ENCODE results near the gene LRFN2. TPM values are rescaled to one million over a fixed set of nuclear protein-coding genes. Genes with fewer than 3 reads are reported as not detected.

Gene LRFN2
- total and polyA plus RNA-seq, 5 donors from 2014 or later: not detected

GRCh38 chr6:40422046-40422445 lies 165.1 kb downstream of the LRFN2 start:
- Histone ChIP-seq H3K27me3 (ENCODE audit: control insufficient read depth, insufficient read depth, low read length) (no peaks in the 10 kb centered on the region), H3K27ac (ENCODE audit: insufficient read depth, low read length, poor library complexity, severe bottlenecking) (no peak overlapping the region), H3K9me3 (ENCODE audit: control insufficient read depth in 2 of 2, low read length in 2 of 2) (no peaks in the 10 kb centered on the region), H3K36me3 (ENCODE audit: control insufficient read depth, insufficient read depth, low read length) (no peaks in the 10 kb centered on the region), H3K4me3 (ENCODE audit: low read depth, low read length) (no peak overlapping the region), H3K4me1 (ENCODE audit: control insufficient read depth, insufficient read depth, low read length, poor library complexity, severe bottlenecking) (no peaks in the 10 kb centered on the region)
- no peak overlapping the region for H3K4me3 Mint-ChIP-seq
- H3K4me1 Mint-ChIP-seq: no peaks in the 10 kb centered on the region
- H3K27ac Mint-ChIP-seq: no peak overlapping the region
- peaks cover 5% of the 10 kb centered on the region for H3K27me3 Mint-ChIP-seq
- DNase-seq: no peak
- no peaks in the 10 kb centered on the region for H3K9me3 Mint-ChIP-seq
- ATAC-seq (ENCODE audit: low read depth in 2 of 2): no peak
- no peaks in the 10 kb centered on the region for H3K36me3 Mint-ChIP-seq

- Mint-ChIP-seq H3K9me3 (no peaks in the 10 kb centered on the region), H3K27me3 (no peaks in the 10 kb centered on the region), H3K27ac (no peak overlapping the region), H3K4me3 (no peak overlapping the region), H3K4me1 (no peaks in the 10 kb centered on the region), H3K36me3 (no peaks in the 10 kb centered on the region)
- ATAC-seq (ENCODE audit: low read depth in 2 of 2) (no peak), DNase-seq (no peak)
- H3K27ac ChIP-seq (ENCODE audit: insufficient read depth, low read length, poor library complexity, severe bottlenecking): no peak overlapping the region
- no peaks in the 10 kb centered on the region for H3K4me1 ChIP-seq (ENCODE audit: control insufficient read depth, insufficient read depth, low read length, poor library complexity, severe bottlenecking)
- no peaks in the 10 kb centered on the region for H3K27me3 ChIP-seq (ENCODE audit: control insufficient read depth, insufficient read depth, low read length)
- no peaks in the 10 kb centered on the region for H3K36me3 ChIP-seq (ENCODE audit: control insufficient read depth, insufficient read depth, low read length)
- no peak overlapping the region for H3K4me3 ChIP-seq (ENCODE audit: low read depth, low read length)
- H3K9me3 ChIP-seq (ENCODE audit: control insufficient read depth in 2 of 2, low read length in 2 of 2): no peaks in the 10 kb centered on the region
Measured at GRCh38 chr6:40419946-40420728, 167.0 kb downstream of the LRFN2 start.

- Mint-ChIP-seq H3K27ac (no peak overlapping the region), H3K36me3 (no peaks in the 10 kb centered on the region), H3K9me3 (no peaks in the 10 kb centered on the region), H3K4me3 (no peak overlapping the region), H3K27me3 (no peaks in the 10 kb centered on the region), H3K4me1 (no peaks in the 10 kb centered on the region)
- ATAC-seq (ENCODE audit: low read depth in 2 of 2): no peak
- Histone ChIP-seq H3K9me3 (ENCODE audit: control insufficient read depth in 2 of 2, low read length in 2 of 2) (no peaks in the 10 kb centered on the region), H3K27ac (ENCODE audit: insufficient read depth, low read length, poor library complexity, severe bottlenecking) (no peak overlapping the region), H3K4me1 (ENCODE audit: control insufficient read depth, insufficient read depth, low read length, poor library complexity, severe bottlenecking) (no peaks in the 10 kb centered on the region), H3K36me3 (ENCODE audit: control insufficient read depth, insufficient read depth, low read length) (no peaks in the 10 kb centered on the region), H3K4me3 (ENCODE audit: low read depth, low read length) (no peak overlapping the region), H3K27me3 (ENCODE audit: control insufficient read depth, insufficient read depth, low read length) (no peaks in the 10 kb centered on the region)
- DNase-seq: no peak
Measured at GRCh38 chr6:40419377-40419776, 167.8 kb downstream of the LRFN2 start.

GRCh38 chr6:40417031-40417430 lies 170.1 kb downstream of the LRFN2 start:
- H3K36me3 Mint-ChIP-seq: no peaks in the 10 kb centered on the region
- H3K9me3 Mint-ChIP-seq: no peaks in the 10 kb centered on the region
- H3K27ac Mint-ChIP-seq: no peak overlapping the region

GRCh38 chr6:40414617-40415016 lies 172.5 kb downstream of the LRFN2 start:
- Mint-ChIP-seq H3K4me3 (no peak overlapping the region), H3K36me3 (no peaks in the 10 kb centered on the region), H3K27me3 (no peaks in the 10 kb centered on the region), H3K4me1 (no peaks in the 10 kb centered on the region), H3K9me3 (no peaks in the 10 kb centered on the region), H3K27ac (no peak overlapping the region)
- no peaks in the 10 kb centered on the region for H3K9me3 ChIP-seq (ENCODE audit: control insufficient read depth in 2 of 2, low read length in 2 of 2)
- no peak overlapping the region for H3K27ac ChIP-seq (ENCODE audit: insufficient read depth, low read length, poor library complexity, severe bottlenecking)
- no peak overlapping the region for H3K4me3 ChIP-seq (ENCODE audit: low read depth, low read length)
- no peak for DNase-seq
- no peaks in the 10 kb centered on the region for H3K27me3 ChIP-seq (ENCODE audit: control insufficient read depth, insufficient read depth, low read length)
- ATAC-seq (ENCODE audit: low read depth in 2 of 2): no peak
- no peaks in the 10 kb centered on the region for H3K36me3 ChIP-seq (ENCODE audit: control insufficient read depth, insufficient read depth, low read length)
- no peaks in the 10 kb centered on the region for H3K4me1 ChIP-seq (ENCODE audit: control insufficient read depth, insufficient read depth, low read length, poor library complexity, severe bottlenecking)

More at GRCh38 chr6:40417031-40417430, 170.1 kb downstream of the LRFN2 start:
- no peak for DNase-seq
- Histone ChIP-seq H3K27ac (ENCODE audit: insufficient read depth, low read length, poor library complexity, severe bottlenecking) (no peak overlapping the region), H3K36me3 (ENCODE audit: control insufficient read depth, insufficient read depth, low read length) (no peaks in the 10 kb centered on the region), H3K27me3 (ENCODE audit: control insufficient read depth, insufficient read depth, low read length) (no peaks in the 10 kb centered on the region), H3K4me1 (ENCODE audit: control insufficient read depth, insufficient read depth, low read length, poor library complexity, severe bottlenecking) (no peaks in the 10 kb centered on the region), H3K4me3 (ENCODE audit: low read depth, low read length) (no peak overlapping the region), H3K9me3 (ENCODE audit: control insufficient read depth in 2 of 2, low read length in 2 of 2) (no peaks in the 10 kb centered on the region)
- ATAC-seq (ENCODE audit: low read depth in 2 of 2): no peak
- Mint-ChIP-seq H3K4me3 (no peak overlapping the region), H3K4me1 (no peaks in the 10 kb centered on the region), H3K27me3 (no peaks in the 10 kb centered on the region)

- Mint-ChIP-seq H3K9me3 (no peaks in the 10 kb centered on the region), H3K4me1 (no peaks in the 10 kb centered on the region), H3K36me3 (no peaks in the 10 kb centered on the region), H3K4me3 (no peak overlapping the region), H3K27ac (no peak overlapping the region), H3K27me3 (no peaks in the 10 kb centered on the region)
- Histone ChIP-seq H3K4me3 (ENCODE audit: low read depth, low read length) (no peak overlapping the region), H3K27me3 (ENCODE audit: control insufficient read depth, insufficient read depth, low read length) (no peaks in the 10 kb centered on the region), H3K9me3 (ENCODE audit: control insufficient read depth in 2 of 2, low read length in 2 of 2) (no peaks in the 10 kb centered on the region), H3K27ac (ENCODE audit: insufficient read depth, low read length, poor library complexity, severe bottlenecking) (no peak overlapping the region), H3K4me1 (ENCODE audit: control insufficient read depth, insufficient read depth, low read length, poor library complexity, severe bottlenecking) (no peaks in the 10 kb centered on the region), H3K36me3 (ENCODE audit: control insufficient read depth, insufficient read depth, low read length) (no peaks in the 10 kb centered on the region)
- ATAC-seq (ENCODE audit: low read depth in 2 of 2) (no peak), DNase-seq (no peak)
Measured at GRCh38 chr6:40413239-40413638, 173.9 kb downstream of the LRFN2 start.

GRCh38 chr6:40411881-40412280 lies 175.3 kb downstream of the LRFN2 start:
- Histone ChIP-seq H3K4me3 (ENCODE audit: low read depth, low read length) (no peak overlapping the region), H3K27me3 (ENCODE audit: control insufficient read depth, insufficient read depth, low read length) (no peaks in the 10 kb centered on the region), H3K9me3 (ENCODE audit: control insufficient read depth in 2 of 2, low read length in 2 of 2) (no peaks in the 10 kb centered on the region), H3K4me1 (ENCODE audit: control insufficient read depth, insufficient read depth, low read length, poor library complexity, severe bottlenecking) (no peaks in the 10 kb centered on the region), H3K36me3 (ENCODE audit: control insufficient read depth, insufficient read depth, low read length) (no peaks in the 10 kb centered on the region), H3K27ac (ENCODE audit: insufficient read depth, low read length, poor library complexity, severe bottlenecking) (no peak overlapping the region)
- H3K9me3 Mint-ChIP-seq: peaks cover 0 to 2% (median 0%) of the 10 kb centered on the region in 7 donors
- H3K4me3 Mint-ChIP-seq: no peak overlapping the region
- H3K27me3 Mint-ChIP-seq: no peaks in the 10 kb centered on the region
- H3K4me1 Mint-ChIP-seq: no peaks in the 10 kb centered on the region
- H3K36me3 Mint-ChIP-seq: no peaks in the 10 kb centered on the region
- ATAC-seq (ENCODE audit: low read depth in 2 of 2) (no peak), DNase-seq (no peak)
- no peak overlapping the region for H3K27ac Mint-ChIP-seq

- Mint-ChIP-seq H3K4me3 (no peak overlapping the region), H3K9me3 (peaks cover 0 to 2% (median 0%) of the 10 kb centered on the region in 7 donors), H3K36me3 (no peaks in the 10 kb centered on the region), H3K27ac (no peak overlapping the region), H3K4me1 (no peaks in the 10 kb centered on the region), H3K27me3 (no peaks in the 10 kb centered on the region)
- no peak overlapping the region for H3K27ac ChIP-seq (ENCODE audit: insufficient read depth, low read length, poor library complexity, severe bottlenecking)
- no peak overlapping the region for H3K4me3 ChIP-seq (ENCODE audit: low read depth, low read length)
- ATAC-seq (ENCODE audit: low read depth in 2 of 2) (no peak), DNase-seq (no peak)
- H3K27me3 ChIP-seq (ENCODE audit: control insufficient read depth, insufficient read depth, low read length): no peaks in the 10 kb centered on the region
- no peaks in the 10 kb centered on the region for H3K4me1 ChIP-seq (ENCODE audit: control insufficient read depth, insufficient read depth, low read length, poor library complexity, severe bottlenecking)
- no peaks in the 10 kb centered on the region for H3K36me3 ChIP-seq (ENCODE audit: control insufficient read depth, insufficient read depth, low read length)
- no peaks in the 10 kb centered on the region for H3K9me3 ChIP-seq (ENCODE audit: control insufficient read depth in 2 of 2, low read length in 2 of 2)
Measured at GRCh38 chr6:40410821-40411220, 176.3 kb downstream of the LRFN2 start.
